Nephron progenitor cell (in vitro differentiated cells): ENCODE results near the gene RPS6KL1.
A peak's percentile ranks its signal among the peaks of the same experiment; 100 is the strongest.

Experiments
- DNase-seq: peaks from one replicate; pipeline ENCODE4 v3.0.0; 2021
- H3K27ac Mint-ChIP-seq: 2 replicates; pipeline ENCODE4 v1.8.0; 2021; ENCODE audit warnings: mild to moderate bottlenecking, moderate library complexity, mixed read lengths
- H3K27me3 Mint-ChIP-seq: 2 replicates; pipeline ENCODE4 v1.8.0; 2021; ENCODE audit warnings: mild to moderate bottlenecking, low read depth, mixed read lengths; ENCODE audit not compliant: poor library complexity
- H3K36me3 Mint-ChIP-seq: 2 replicates; pipeline ENCODE4 v1.8.0; 2021; ENCODE audit warnings: low read depth, mixed read lengths
- H3K4me1 Mint-ChIP-seq: 2 replicates; pipeline ENCODE4 v1.8.0; 2021; ENCODE audit warnings: mixed read lengths
- H3K4me3 Mint-ChIP-seq: 2 replicates; pipeline ENCODE4 v1.8.0; 2021; ENCODE audit warnings: mild to moderate bottlenecking, moderate library complexity, mixed read lengths
- H3K9me3 Mint-ChIP-seq: 2 replicates; pipeline ENCODE4 v1.8.0; 2021; ENCODE audit warnings: mild to moderate bottlenecking, moderate library complexity, mixed read lengths
- TF ChIP-seq, protein P1 (sequence below): fragments of 200-600 bp; sonication (generic); IDR thresholded peaks from 2 replicates; pipeline ENCODE4 v1.5.0; 2021; ENCODE audit warnings: antibody characterized with exemption

The RPS6KL1 gene

DNA sequence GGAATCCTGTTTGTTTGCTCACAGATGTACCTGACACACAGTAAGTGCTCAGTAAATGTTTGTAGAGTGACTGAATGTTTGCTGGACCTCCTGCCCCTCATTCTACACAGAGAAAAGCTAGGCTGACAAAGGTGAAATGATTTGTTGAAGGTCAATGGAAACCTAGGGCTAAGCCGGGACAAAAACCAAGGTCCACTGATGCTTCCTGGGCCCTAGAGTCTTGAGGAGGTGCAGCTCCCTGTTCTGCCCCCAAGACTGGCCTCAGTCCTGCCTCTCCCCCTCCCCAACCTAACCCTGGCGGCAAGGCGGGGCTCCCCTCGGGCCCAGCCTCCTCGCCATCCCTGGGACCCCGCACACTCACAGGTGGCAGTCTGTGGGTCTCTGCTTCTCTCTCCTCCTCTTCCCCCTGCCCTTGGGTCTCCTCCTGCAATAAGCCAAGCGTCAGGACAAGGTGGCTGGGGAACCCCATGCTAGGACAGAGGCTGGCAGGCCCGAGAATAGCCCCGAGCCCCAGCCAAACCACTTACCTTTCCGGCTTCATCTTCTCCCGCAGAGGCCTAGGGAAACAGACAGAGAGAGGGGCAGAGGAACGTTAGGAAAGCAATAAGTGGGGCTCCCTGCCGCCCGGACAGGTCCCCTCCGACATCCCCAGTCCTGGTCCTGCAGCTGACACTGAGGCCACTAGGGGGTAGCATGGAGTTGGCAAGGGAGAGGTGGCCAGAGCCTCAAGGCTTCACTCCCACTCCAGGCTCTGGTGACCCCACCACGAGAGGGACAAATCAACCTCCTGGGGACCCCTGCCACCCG, 23.0 kb upstream of the RPS6KL1 start:
- H3K9me3 Mint-ChIP-seq = no peaks in the 10 kb centered on the region
- TF ChIP-seq, protein P1, sequence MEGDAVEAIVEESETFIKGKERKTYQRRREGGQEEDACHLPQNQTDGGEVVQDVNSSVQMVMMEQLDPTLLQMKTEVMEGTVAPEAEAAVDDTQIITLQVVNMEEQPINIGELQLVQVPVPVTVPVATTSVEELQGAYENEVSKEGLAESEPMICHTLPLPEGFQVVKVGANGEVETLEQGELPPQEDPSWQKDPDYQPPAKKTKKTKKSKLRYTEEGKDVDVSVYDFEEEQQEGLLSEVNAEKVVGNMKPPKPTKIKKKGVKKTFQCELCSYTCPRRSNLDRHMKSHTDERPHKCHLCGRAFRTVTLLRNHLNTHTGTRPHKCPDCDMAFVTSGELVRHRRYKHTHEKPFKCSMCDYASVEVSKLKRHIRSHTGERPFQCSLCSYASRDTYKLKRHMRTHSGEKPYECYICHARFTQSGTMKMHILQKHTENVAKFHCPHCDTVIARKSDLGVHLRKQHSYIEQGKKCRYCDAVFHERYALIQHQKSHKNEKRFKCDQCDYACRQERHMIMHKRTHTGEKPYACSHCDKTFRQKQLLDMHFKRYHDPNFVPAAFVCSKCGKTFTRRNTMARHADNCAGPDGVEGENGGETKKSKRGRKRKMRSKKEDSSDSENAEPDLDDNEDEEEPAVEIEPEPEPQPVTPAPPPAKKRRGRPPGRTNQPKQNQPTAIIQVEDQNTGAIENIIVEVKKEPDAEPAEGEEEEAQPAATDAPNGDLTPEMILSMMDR = peak; percentile 91
- peak; percentile 90 for DNase-seq
- H3K27me3 Mint-ChIP-seq = no peaks in the 10 kb centered on the region
- H3K27ac Mint-ChIP-seq = peak overlapping the region; percentile 92
- peaks cover 48% of the 10 kb centered on the region for H3K4me1 Mint-ChIP-seq
- H3K36me3 Mint-ChIP-seq = peaks cover 18% of the 10 kb centered on the region
- no peak overlapping the region for H3K4me3 Mint-ChIP-seq

DNA sequence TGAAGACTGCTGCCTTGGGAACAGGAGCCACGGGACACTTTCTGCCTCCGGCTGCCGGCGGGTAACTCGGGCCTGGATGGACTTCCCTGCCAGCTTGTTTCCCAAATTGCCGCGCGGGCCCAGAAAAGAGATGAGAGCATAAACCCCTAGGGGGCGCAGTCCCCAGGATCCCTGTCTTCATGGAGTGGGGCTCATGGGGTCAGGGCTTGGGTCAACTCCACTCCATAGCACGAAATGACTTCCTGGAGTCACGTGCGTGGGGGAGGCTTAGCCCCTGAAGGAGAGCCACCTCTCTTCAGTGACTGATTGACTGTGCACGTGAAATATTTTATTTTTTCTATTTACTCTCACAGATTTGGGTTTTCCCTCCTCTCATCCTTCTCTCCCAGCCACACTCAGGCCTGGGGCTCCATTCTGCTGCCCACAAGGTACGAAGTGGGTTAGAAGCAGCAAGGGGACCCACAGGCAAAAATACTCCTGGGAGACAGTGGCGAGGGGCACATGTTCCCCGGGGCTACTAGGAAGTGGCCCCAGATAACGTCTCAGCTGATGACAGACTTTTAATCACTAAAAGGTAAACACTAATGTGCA, 22.3 kb upstream of the RPS6KL1 start:
- Mint-ChIP-seq H3K4me1 (peaks cover 48% of the 10 kb centered on the region), H3K4me3 (no peak overlapping the region), H3K36me3 (peaks cover 18% of the 10 kb centered on the region), H3K9me3 (no peaks in the 10 kb centered on the region), H3K27ac (no peak overlapping the region), H3K27me3 (no peaks in the 10 kb centered on the region)
- TF ChIP-seq, protein P1 = peak; percentile 61
- peak; percentile 72 for DNase-seq

DNA sequence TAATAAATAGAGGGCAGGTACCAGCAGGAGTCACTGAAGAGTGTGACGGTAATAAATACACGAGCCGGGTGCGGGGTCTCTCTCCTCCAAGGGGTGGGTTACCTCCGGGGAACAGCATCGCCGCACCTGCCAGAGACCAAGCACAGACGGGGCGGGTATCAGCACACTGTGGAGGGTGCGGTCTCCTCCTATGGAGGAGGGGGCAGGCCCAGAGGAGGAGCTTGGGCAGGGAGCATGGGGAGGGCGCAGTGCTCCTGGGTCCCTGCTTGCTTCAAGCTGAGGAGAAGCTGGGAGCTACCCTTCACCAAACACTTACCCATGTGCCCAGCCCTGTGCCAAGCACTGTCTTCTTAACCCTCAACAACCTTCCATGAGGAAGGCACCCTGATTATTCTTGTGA, 19.5 kb upstream of the RPS6KL1 start:
- TF ChIP-seq, protein P1 = no peak
- Mint-ChIP-seq H3K27me3 (no peaks in the 10 kb centered on the region), H3K36me3 (no peaks in the 10 kb centered on the region), H3K4me3 (no peak overlapping the region), H3K27ac (peak overlapping the region; percentile 59), H3K9me3 (no peaks in the 10 kb centered on the region), H3K4me1 (peaks cover 47% of the 10 kb centered on the region)
- DNase-seq = no peak

DNA sequence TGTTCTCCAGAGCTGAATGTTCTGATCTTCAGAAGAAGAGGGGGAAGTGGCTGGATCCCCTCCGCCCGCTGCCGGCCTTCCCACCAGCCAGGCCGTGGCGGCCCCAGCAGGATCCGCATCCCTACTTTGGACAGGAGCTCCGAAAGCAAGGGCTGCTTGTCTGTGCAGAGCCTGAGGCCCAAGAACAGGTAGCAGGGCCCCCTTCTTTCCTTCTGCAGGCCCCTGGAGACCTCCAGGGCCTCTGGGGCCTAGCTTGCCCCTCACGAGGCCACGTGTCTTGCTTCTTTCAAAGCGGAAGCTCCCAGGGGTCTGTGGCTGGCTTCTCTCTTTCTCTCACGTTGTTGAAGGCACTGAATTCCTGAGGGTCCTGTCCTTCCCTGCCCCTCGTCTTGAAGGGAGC, 19.1 kb upstream of the RPS6KL1 start:
- no peak for DNase-seq
- Mint-ChIP-seq H3K27me3 (no peaks in the 10 kb centered on the region), H3K27ac (peak overlapping the region; percentile 59), H3K9me3 (no peaks in the 10 kb centered on the region), H3K36me3 (no peaks in the 10 kb centered on the region), H3K4me3 (no peak overlapping the region), H3K4me1 (peaks cover 47% of the 10 kb centered on the region)
- TF ChIP-seq, protein P1 = no peak

DNA sequence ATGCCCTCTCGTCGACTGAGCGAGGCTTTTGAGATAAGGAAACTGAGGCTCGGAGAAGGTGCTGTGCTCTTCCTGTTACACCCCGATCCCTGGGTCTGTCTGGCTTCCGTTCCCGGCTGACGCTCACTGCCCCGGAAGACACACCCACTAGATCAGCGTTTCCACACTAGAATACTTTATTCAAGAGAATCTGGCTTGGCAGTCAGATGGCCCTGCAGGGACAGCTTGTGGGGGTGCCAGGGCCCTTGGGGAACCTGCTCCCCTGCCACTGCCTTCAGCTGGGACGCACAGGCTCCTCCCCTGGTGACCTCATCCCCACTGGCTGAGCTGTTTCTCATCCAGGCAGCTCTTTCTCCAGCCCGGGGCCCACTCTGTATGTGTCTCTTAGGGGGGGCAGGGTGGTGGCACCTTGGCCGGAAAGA, 18.6 kb upstream of the RPS6KL1 start:
- H3K36me3 Mint-ChIP-seq = no peaks in the 10 kb centered on the region
- H3K27me3 Mint-ChIP-seq = no peaks in the 10 kb centered on the region
- TF ChIP-seq, protein P1 = no peak
- no peak for DNase-seq
- H3K4me1 Mint-ChIP-seq = peaks cover 47% of the 10 kb centered on the region
- H3K4me3 Mint-ChIP-seq = no peak overlapping the region
- H3K27ac Mint-ChIP-seq = peak overlapping the region; percentile 59
- H3K9me3 Mint-ChIP-seq = no peaks in the 10 kb centered on the region
